Epithelial cell of esophagus (primary cell): Measurements from ENCODE around the gene ESF1.

Experiments
- DNase-seq: peaks from one replicate; pipeline ENCODE4 v3.0.0; 2010; ENCODE audit warnings: low read depth
- H3K4me3 ChIP-seq: 2 replicates; pipeline ENCODE4 v1.5.1; 2011; ENCODE audit warnings: mild to moderate bottlenecking, low read length, control low read depth
- CTCF ChIP-seq: IDR thresholded peaks from 2 replicates; pipeline ENCODE4 v1.5.1; 2011; ENCODE audit warnings: low read depth, mild to moderate bottlenecking, low read length, control low read depth, inconsistent platforms; ENCODE audit not compliant: insufficient read depth; ENCODE audit errors: missing control alignments

ESF1 gene

DNA sequence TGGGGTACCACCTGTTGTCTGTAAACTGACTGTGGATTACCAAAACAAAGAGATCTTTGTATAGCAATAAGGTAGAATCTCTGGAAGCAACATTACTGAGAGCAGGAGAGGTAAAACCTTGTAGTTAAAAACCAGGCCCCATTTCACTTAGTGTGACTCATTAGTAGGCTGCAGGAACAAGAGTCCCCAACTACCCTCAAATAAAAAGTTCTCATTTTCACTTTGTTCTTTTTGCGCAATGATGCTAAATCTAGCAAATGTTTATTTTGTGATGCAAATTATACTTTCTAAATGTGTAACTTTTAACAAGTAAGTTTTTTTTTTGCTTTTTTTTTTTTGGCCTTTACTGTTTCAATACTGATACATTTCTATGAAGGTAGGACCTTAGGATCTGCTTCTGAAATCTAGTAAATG lies 67.1 kb downstream of the ESF1 start:
- TF ChIP-seq CTCF: no peak
- no peak overlapping the region for H3K4me3 ChIP-seq
- no peak for DNase-seq

- TF ChIP-seq CTCF: no peak
- no peak for DNase-seq
- no peak overlapping the region for H3K4me3 ChIP-seq
Measured at GRCh38 chr20:13715171-13715570, 69.5 kb downstream of the ESF1 start.

DNA sequence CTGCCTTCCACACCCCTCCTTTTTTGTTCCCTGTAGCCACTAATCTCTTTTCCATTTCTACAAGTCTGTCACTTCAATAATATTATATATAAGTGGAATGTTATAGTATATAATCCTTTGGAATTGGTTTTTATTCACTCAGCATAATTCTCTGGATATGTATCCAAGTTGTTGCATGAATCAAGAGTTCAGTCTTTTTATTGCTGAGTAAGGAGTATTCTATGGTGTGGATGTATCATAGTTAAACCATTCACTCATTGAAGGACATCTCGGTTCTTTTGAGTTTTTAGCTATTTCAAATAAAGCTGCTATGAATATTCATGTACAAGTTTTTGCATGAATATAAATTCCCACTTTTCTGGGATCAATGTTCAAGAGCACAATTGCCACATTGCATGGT lies 76.5 kb downstream of the ESF1 start:
- H3K4me3 ChIP-seq: no peak overlapping the region

DNA sequence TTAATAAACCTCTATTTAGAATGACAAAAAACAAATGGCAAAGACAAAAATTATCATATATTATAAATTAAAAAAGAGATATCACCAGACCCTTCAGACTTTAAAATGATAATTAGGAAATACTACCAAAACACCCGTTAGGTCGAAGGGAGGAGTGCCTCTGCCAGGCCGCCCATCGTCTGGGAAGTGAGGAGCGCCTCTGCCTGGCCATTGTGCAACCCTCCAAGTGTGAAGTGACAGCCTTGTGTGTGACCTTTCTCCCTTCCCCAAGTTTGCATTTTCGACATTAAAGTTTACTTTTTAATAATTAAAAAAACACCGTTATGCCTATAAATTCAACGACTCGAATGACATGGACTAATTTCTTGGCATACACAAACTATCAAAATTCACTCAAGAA lies 81.5 kb downstream of the ESF1 start:
- DNase-seq: no peak
- H3K4me3 ChIP-seq: no peak overlapping the region
- no peak for TF ChIP-seq CTCF

More for the DNA sequence above, 76.5 kb downstream of the ESF1 start:
- no peak for TF ChIP-seq CTCF
- DNase-seq: no peak

GRCh38 chr20:13701486-13701885 lies 83.2 kb downstream of the ESF1 start:
- H3K4me3 ChIP-seq: no peak overlapping the region
- no peak for DNase-seq
- no peak for TF ChIP-seq CTCF

DNA sequence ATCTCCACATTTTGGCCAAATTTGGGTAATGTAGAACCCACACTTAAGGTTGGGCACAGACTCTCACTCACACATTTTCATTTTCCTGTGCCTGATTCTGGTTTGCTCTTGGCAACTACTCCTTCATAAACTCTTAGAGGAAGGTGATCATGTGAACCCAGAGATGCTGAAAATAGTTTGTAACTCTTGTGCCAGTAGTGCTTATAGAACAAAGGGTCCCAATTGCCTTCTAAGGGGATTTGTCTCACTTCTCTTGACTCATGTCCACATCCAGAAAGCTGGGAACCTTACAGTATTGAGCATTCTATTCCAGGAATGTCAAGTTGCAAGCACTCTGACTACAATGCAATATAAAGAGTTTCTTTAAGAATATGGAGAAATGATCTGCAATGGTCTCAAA lies 84.0 kb downstream of the ESF1 start:
- no peak for TF ChIP-seq CTCF

DNA sequence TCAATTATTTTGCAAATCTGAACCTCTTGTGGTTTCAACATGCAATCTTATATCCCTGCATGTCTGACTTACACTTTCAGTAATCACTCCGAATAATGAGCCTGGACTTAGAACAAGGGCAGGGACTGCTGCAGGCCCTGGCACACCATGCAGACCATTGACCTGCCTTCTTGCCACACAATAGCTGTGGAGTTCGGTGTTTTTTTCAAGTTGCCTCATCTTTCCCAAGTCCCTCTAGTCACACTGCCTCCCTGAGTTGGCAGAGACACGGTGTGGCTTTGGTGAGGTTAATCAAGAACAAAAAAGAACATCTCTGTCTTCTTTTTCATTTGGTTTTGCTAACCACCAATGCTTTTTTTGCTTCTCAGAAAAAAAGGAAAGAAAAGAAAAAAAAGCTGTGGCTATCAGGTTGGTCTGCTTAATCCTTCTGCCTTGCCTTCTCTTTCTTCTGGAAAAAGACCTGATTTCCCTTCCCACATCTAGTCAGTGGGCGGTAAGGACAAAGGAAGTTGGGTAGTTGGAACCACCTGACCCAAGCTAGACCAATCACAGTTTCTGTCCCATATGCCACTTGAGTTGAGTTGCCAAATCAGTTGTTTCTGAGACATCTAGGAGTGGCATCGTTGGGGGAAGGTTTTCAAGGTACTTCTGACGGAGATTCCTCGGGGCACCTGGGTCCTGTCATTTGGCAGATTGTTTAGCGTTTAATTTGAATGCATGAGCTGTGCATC lies 90.1 kb downstream of the ESF1 start:
- TF ChIP-seq CTCF: no peak
- DNase-seq: no peak
- no peak overlapping the region for H3K4me3 ChIP-seq

More for the DNA sequence above, 84.0 kb downstream of the ESF1 start:
- no peak for DNase-seq
- H3K4me3 ChIP-seq: no peak overlapping the region
